T-cell (primary cell): ENCODE measurements around the gene RBM15B. TPM values are rescaled to one million over a fixed set of nuclear protein-coding genes. Genes with fewer than 3 reads are reported as not detected.

ENCODE experiments used
- ATAC-seq, 4 experiments: fragments of 200-7000 bp in 3 of 4; fragments of 150-1000 bp in 1 of 4; cut with Tn5 transposase; replicated peaks in 1 of 4; 1 replicate in 3 of 4; 2 replicates in 1 of 4; pipeline ENCODE4 v1.10.0; 2021; ENCODE audit warnings: moderate library complexity in 3 of 4, mild to moderate bottlenecking in 2 of 4, moderate number of reproducible peaks in 1 of 4
- CTCF ChIA-PET, 2 donors: fragments of 300-600 bp; sonication (Branson Sonifier 250); formaldehyde crosslinking; loops; one replicate each; lab custom pipeline; 2022; ENCODE audit warnings: antibody characterized with exemption in 2 of 2; lab: Charles Lee
- POLR2A ChIA-PET, 2 donors: fragments of 300-600 bp; sonication (Branson Sonifier 250); formaldehyde crosslinking; loops; one replicate each; lab custom pipeline; 2022; ENCODE audit warnings: antibody characterized with exemption in 2 of 2; lab: Charles Lee
- DNase-seq, 35 experiments: peaks; one replicate each; pipeline versions ENCODE4 v3.0.0 to v3.0.0-alpha.2; 2013 to 2023
- H3K27ac ChIP-seq: one replicate; pipeline ENCODE4 v1.5.1; 2013; ENCODE audit warnings: low read length
- H3K27me3 ChIP-seq, 2 experiments: replicated peaks in 1 of 2; 1 replicate in 1 of 2; 2 replicates in 1 of 2; pipeline versions ENCODE4 v1.6.1 to v1.7.0; 2013; ENCODE audit warnings: low read length in 1 of 2, mixed read lengths in 1 of 2; ENCODE audit not compliant: control insufficient read depth in 2 of 2, insufficient read depth in 2 of 2; ENCODE audit errors: extremely low read depth in 1 of 2
- H3K36me3 ChIP-seq, 2 donors: 1 replicate in 1 of 2; 2 replicates in 1 of 2; pipeline versions ENCODE4 v1.6.1 to v1.7.0; 2013; ENCODE audit warnings: low read length in 1 of 2; ENCODE audit not compliant: control insufficient read depth in 2 of 2, insufficient read depth in 1 of 2; ENCODE audit errors: extremely low read depth in 1 of 2
- H3K4me1 ChIP-seq, 2 experiments: 1 replicate in 1 of 2; 2 replicates in 1 of 2; pipeline versions ENCODE4 v1.6.1 to v1.7.0; 2013; ENCODE audit warnings: low read length in 2 of 2, mixed read lengths in 1 of 2; ENCODE audit not compliant: insufficient read depth in 2 of 2, control insufficient read depth in 1 of 2; ENCODE audit errors: extremely low read depth in 1 of 2
- H3K4me3 ChIP-seq, 2 donors: 1 replicate in 1 of 2; 2 replicates in 1 of 2; pipeline versions ENCODE4 v1.5.1 to v1.7.0; 2013; ENCODE audit warnings: mild to moderate bottlenecking in 2 of 2, low read length in 1 of 2, moderate library complexity in 1 of 2; ENCODE audit not compliant: control insufficient read depth in 1 of 2; ENCODE audit errors: extremely low read depth in 1 of 2
- H3K9me3 ChIP-seq: 2 replicates; pipeline ENCODE4 v1.7.0; 2013
- H3K27ac Mint-ChIP-seq, 2 donors: one replicate each; pipeline ENCODE4 v1.8.0; 2020 to 2021; ENCODE audit warnings: mild to moderate bottlenecking in 2 of 2, mixed read lengths in 2 of 2
- H3K27me3 Mint-ChIP-seq, 2 donors: one replicate each; pipeline ENCODE4 v1.8.0; 2021 to 2022; ENCODE audit warnings: mixed read lengths in 2 of 2
- H3K36me3 Mint-ChIP-seq: one replicate; pipeline ENCODE4 v1.8.0; 2021; ENCODE audit warnings: mixed read lengths
- H3K4me1 Mint-ChIP-seq, 3 donors: one replicate each; pipeline ENCODE4 v1.8.0; 2020 to 2022; ENCODE audit warnings: mixed read lengths in 3 of 3, mild to moderate bottlenecking in 1 of 3
- H3K4me3 Mint-ChIP-seq, 3 donors: one replicate each; pipeline ENCODE4 v1.8.0; 2020 to 2022; ENCODE audit warnings: mild to moderate bottlenecking in 3 of 3, mixed read lengths in 3 of 3, moderate library complexity in 3 of 3
- H3K9me3 Mint-ChIP-seq, 3 donors: one replicate each; pipeline ENCODE4 v1.8.0; 2020 to 2022; ENCODE audit warnings: mixed read lengths in 3 of 3
- WGBS: methylation state at CpG from one replicate; pipeline ENCODE4 v1.1.5; 2013; ENCODE audit warnings: missing lambda C conversion rate; ENCODE audit not compliant: insufficient coverage; 5-methylcytosine and 5-hydroxymethylcytosine counted together
- total RNA-seq, 35 experiments: library from RNA in 6 of 35; stranded (reverse) in 6 of 35; fragments of 120-200 nt in 1 of 35; gene quantifications; one replicate each; pipeline versions ENCODE4 v1.2.1 to v1.2.4 and lab custom pipeline; 2013 to 2026

Gene RBM15B
- total RNA-seq, 5 donors from 2014 or later (not counting 1 experiment from before 2014, with no cell fraction given) = 29.2 to 41.3 (median 38.4) TPM

DNA sequence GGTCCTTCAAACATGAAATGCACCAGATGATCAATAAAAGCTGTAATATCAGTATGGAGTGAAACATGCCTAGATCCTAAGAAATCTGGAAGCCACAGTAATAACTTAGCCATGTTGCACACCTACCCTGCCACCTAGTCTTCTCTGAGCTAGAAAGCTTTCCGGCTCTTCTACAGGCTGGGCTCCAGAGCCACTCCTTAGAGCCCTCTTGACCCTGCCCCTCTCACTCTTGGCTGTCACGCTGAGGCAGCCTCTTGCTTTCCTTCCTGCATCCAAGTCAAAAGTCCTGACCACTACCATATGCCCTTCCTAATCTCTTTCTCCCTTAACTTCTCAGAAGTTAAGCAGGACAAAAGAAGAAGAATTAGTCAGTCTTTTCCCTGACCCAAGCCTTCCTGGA lies 17.7 kb downstream of the RBM15B start:
- peaks cover 54% of the 10 kb centered on the region for H3K36me3 Mint-ChIP-seq
- CTCF ChIA-PET = no interaction called here

DNA sequence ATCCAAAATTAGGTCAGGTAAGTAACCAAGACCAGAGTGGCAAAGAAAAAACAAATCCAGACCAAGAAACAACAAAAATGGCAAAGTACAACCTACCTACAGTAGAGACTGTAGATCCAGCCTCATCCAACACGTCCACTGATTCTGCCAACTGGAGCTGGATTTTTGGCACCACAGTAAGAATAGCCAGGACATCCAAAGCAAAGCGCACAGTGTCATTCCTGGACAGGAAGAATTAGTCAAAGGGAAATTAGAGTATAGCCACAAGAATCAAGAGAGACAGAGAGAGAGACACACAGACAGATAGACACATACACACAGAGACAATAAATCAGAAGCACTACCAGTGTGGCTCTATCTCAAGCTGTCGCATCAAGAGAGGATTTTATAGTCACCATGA lies 31.1 kb downstream of the RBM15B start:
- WGBS = 100% methylated on average over 1 of the region's 3 CpGs
- Mint-ChIP-seq H3K27ac (no peak overlapping the region), H3K27me3 (no peaks in the 10 kb centered on the region), H3K36me3 (peaks cover 37% of the 10 kb centered on the region), H3K9me3 (no peaks in the 10 kb centered on the region), H3K4me3 (no peak overlapping the region), H3K4me1 (no peaks in the 10 kb centered on the region)
- DNase-seq = no peak
- H3K36me3 ChIP-seq = peaks cover 4 to 78% of the 10 kb centered on the region in 2 donors
- H3K4me3 ChIP-seq = no peak overlapping the region
- H3K27ac ChIP-seq = no peak overlapping the region
- ChIA-PET POLR2A (interaction anchor here in 1 of 2 donors (0.6 kb wide), 1 partner anchor 20 kb away, joined by 4 read pairs; no protein-coding TSS in a partner anchor), CTCF (no interaction called here)
- H3K4me1 ChIP-seq = no peaks in the 10 kb centered on the region
- no peaks in the 10 kb centered on the region for H3K27me3 ChIP-seq
- no peaks in the 10 kb centered on the region for H3K9me3 ChIP-seq
- no peak for ATAC-seq

More for the DNA sequence above, 17.7 kb downstream of the RBM15B start:
- H3K4me1 Mint-ChIP-seq = peaks cover 18 to 22% (median 19%) of the 10 kb centered on the region in 3 donors
- no peak overlapping the region for H3K27ac ChIP-seq
- peaks cover 0 to under 1% of the 10 kb centered on the region in 2 experiments for H3K4me1 ChIP-seq
- no peaks in the 10 kb centered on the region for H3K27me3 Mint-ChIP-seq
- no peak for DNase-seq
- H3K4me3 Mint-ChIP-seq = no peak overlapping the region
- H3K27ac Mint-ChIP-seq = no peak overlapping the region
- H3K9me3 Mint-ChIP-seq = no peaks in the 10 kb centered on the region
- WGBS = 100% methylated on average over 1 of the region's 2 CpGs
- H3K27me3 ChIP-seq = no peaks in the 10 kb centered on the region
- H3K4me3 ChIP-seq = no peak overlapping the region
- no peaks in the 10 kb centered on the region for H3K9me3 ChIP-seq
- H3K36me3 ChIP-seq = peaks cover 0 to 73% of the 10 kb centered on the region in 2 donors
- POLR2A ChIA-PET = interaction anchor here in 1 of 2 donors (0.5 to 0.6 kb wide), 2 partner anchors 16 to 1321 kb away, joined by 3 read pairs; no protein-coding TSS in a partner anchor
- ATAC-seq = no peak

DNA sequence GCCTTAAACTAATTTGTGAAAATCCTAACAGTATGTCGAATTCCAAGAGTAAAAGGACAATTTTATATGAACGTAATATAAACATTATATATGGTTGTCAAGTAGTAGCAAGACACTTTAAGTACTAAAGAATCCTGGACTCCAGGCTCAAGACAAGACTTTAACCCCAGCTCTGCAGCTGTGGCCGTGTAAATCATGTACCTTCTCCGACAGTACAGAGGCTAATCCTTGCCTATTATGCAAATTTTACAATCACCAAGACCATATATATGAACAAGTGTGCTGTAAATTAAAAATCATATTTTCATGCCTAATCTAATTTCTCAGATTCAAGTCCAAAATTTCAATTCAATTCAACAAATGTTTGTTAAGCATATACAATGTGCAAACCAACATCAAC lies 35.8 kb downstream of the RBM15B start:
- no peaks in the 10 kb centered on the region for H3K4me1 Mint-ChIP-seq
- no CpG with 5 or more reads among the region's 4 CpGs for WGBS
- H3K4me3 Mint-ChIP-seq = no peak overlapping the region
- H3K4me3 ChIP-seq = no peak overlapping the region
- H3K27me3 ChIP-seq = no peaks in the 10 kb centered on the region
- DNase-seq (no peak), ATAC-seq (no peak)
- no peaks in the 10 kb centered on the region for H3K9me3 ChIP-seq
- ChIA-PET POLR2A (no interaction called here), CTCF (no interaction called here)
- H3K36me3 Mint-ChIP-seq = peaks cover 32% of the 10 kb centered on the region
- H3K27ac ChIP-seq = no peak overlapping the region
- H3K9me3 Mint-ChIP-seq = no peaks in the 10 kb centered on the region
- no peak overlapping the region for H3K27ac Mint-ChIP-seq
- no peaks in the 10 kb centered on the region for H3K4me1 ChIP-seq
- H3K27me3 Mint-ChIP-seq = no peaks in the 10 kb centered on the region
- H3K36me3 ChIP-seq = peaks cover 10 to 70% of the 10 kb centered on the region in 2 donors

DNA sequence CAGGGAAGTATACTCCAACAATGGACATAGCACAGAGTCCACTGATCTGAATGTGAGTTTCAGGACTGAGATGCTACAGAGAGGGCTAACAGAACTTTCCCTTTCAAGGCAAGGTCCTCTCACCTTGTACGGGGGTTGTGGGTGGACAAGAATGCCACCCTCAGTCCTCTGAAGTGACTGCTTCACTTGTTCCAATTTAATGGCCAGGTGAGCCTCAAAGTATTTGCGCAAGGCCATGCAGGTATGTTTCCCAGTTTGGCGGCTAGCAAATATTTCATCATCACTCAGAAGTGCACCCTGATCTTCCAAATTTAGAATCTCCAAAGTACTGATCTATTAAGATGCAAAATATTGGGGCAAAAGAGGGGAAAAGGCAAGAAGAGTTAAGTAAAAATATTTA lies 38.1 kb downstream of the RBM15B start:
- Histone ChIP-seq H3K27me3 (no peaks in the 10 kb centered on the region), H3K9me3 (no peaks in the 10 kb centered on the region), H3K4me3 (no peak overlapping the region), H3K27ac (no peak overlapping the region), H3K36me3 (peaks cover 10 to 66% of the 10 kb centered on the region in 2 donors), H3K4me1 (no peaks in the 10 kb centered on the region)
- Mint-ChIP-seq H3K36me3 (peaks cover 35% of the 10 kb centered on the region), H3K9me3 (no peaks in the 10 kb centered on the region), H3K27ac (no peak overlapping the region), H3K4me3 (no peak overlapping the region), H3K4me1 (no peaks in the 10 kb centered on the region), H3K27me3 (no peaks in the 10 kb centered on the region)
- DNase-seq (no peak), ATAC-seq (no peak)
- CTCF ChIA-PET = interaction anchor here in 1 of 2 donors (0.7 kb wide), 1 partner anchor 1476 kb away, joined by 3 read pairs; no protein-coding TSS in a partner anchor
- POLR2A ChIA-PET = no interaction called here
- WGBS = no CpG with 5 or more reads among the region's 3 CpGs

DNA sequence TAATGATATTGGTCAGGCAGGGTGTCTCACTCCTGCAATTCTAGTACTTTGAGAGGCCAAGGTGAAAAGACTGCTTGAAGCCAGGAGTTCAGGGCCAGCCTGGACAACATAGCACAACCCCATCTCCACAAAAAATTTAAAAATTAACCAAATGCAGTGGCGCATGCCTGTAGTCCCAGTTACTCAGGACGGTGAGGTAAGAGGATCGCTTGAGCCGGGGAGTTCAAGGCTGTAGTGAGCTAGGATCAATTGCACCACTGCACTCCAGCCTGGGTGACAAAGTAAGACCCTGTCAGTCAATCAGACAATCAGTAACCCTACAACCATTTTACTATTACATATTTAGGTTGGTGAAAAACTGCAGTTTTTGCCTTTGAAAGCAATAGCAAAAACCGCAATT lies 43.0 kb downstream of the RBM15B start:
- no peak overlapping the region for H3K4me3 Mint-ChIP-seq
- Histone ChIP-seq H3K4me1 (no peaks in the 10 kb centered on the region), H3K36me3 (peaks cover 7 to 53% of the 10 kb centered on the region in 2 donors), H3K27me3 (no peaks in the 10 kb centered on the region), H3K27ac (no peak overlapping the region), H3K4me3 (no peak overlapping the region), H3K9me3 (no peaks in the 10 kb centered on the region)
- H3K27ac Mint-ChIP-seq = no peak overlapping the region
- no peaks in the 10 kb centered on the region for H3K27me3 Mint-ChIP-seq
- H3K36me3 Mint-ChIP-seq = peaks cover 32% of the 10 kb centered on the region
- ATAC-seq (no peak), DNase-seq (no peak)
- 100% methylated on average over 1 of the region's 5 CpGs for WGBS
- H3K4me1 Mint-ChIP-seq = peaks cover 7 to 9% (median 7%) of the 10 kb centered on the region in 3 donors
- ChIA-PET POLR2A (interaction anchor here in 1 of 2 donors (0.6 to 0.8 kb wide), 2 partner anchors 18 to 381 kb away, joined by 3 read pairs; no protein-coding TSS in a partner anchor), CTCF (interaction anchor here (0.7 to 1.8 kb wide), 8 partner anchors 9 to 820 kb away, joined by 3 to 15 read pairs (median 4); no protein-coding TSS in a partner anchor)
- no peaks in the 10 kb centered on the region for H3K9me3 Mint-ChIP-seq

DNA sequence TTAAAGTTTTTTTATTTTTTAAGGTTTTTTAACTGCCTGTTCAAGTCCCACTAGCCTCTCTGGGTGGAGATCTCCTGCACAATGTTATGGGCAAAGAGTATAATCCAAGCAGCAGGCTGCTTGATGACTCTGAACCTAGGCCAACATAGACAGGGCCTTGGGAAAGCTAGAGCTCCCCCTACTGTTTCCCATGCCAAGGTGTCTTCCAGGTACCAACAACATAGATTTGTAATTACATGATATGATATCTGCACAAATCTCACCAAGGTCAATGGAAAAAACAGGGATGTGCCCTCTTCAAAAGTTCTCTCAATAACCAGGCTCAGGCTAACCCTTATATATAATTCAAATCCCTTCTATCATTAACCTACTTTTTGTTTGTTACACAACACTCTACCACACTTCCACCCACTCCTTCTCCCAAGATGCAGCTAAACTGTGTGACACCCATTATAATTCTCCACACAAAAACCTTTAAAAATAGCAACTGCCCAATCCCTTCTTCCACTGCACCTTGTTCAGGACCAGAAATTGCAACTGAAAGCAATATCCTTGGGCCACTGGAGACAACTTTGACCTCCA lies 43.8 kb downstream of the RBM15B start:
- CTCF ChIA-PET = interaction anchor here (0.6 to 1.8 kb wide), 11 partner anchors 9 to 1767 kb away, joined by 3 to 15 read pairs (median 4); no protein-coding TSS in a partner anchor
- Mint-ChIP-seq H3K9me3 (no peaks in the 10 kb centered on the region), H3K27ac (peak overlapping the region in 1 of 2 donors; percentile 53), H3K36me3 (peaks cover 28% of the 10 kb centered on the region), H3K27me3 (no peaks in the 10 kb centered on the region), H3K4me1 (peaks cover 7 to 9% (median 7%) of the 10 kb centered on the region in 3 donors), H3K4me3 (no peak overlapping the region)
- Histone ChIP-seq H3K27ac (no peak overlapping the region), H3K9me3 (no peaks in the 10 kb centered on the region), H3K27me3 (no peaks in the 10 kb centered on the region), H3K4me3 (no peak overlapping the region), H3K4me1 (no peaks in the 10 kb centered on the region), H3K36me3 (peaks cover 3 to 52% of the 10 kb centered on the region in 2 donors)
- POLR2A ChIA-PET = interaction anchor here in 1 of 2 donors (0.5 to 0.8 kb wide), 3 partner anchors 19 to 382 kb away, joined by 3 to 6 read pairs (median 3); no protein-coding TSS in a partner anchor
- ATAC-seq (peak; percentile 75 to 96 (median 90)), DNase-seq (peak in 32 of 35 experiments; percentile 6 to 75 (median 30))
